ENCODE data around the gene ERICH6.

ERICH6 gene

DNA sequence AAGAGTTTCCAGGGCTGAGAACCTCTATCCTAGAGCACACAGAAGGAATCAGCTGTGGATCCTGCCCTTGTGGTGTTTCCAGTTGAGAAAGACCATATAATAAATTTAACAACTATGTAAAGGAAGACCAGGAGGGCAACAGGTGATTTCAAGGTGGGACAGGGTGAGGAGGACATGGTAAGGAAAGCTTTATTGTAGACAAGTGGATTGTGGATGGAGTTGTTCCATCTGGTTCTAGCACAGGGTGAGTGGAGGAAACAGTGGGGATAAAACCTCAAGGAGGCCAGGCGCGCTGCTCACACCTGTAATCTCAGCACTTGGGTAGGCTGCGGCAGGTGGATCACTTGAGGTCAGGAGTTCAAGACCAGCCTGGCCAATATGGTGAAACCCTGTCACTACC is 42.1 kb upstream of the ERICH6 start:
- no peak overlapping the region for H3K4me3 ChIP-seq (ENCODE audit: low read length)
- TF ChIP-seq, protein P1, sequence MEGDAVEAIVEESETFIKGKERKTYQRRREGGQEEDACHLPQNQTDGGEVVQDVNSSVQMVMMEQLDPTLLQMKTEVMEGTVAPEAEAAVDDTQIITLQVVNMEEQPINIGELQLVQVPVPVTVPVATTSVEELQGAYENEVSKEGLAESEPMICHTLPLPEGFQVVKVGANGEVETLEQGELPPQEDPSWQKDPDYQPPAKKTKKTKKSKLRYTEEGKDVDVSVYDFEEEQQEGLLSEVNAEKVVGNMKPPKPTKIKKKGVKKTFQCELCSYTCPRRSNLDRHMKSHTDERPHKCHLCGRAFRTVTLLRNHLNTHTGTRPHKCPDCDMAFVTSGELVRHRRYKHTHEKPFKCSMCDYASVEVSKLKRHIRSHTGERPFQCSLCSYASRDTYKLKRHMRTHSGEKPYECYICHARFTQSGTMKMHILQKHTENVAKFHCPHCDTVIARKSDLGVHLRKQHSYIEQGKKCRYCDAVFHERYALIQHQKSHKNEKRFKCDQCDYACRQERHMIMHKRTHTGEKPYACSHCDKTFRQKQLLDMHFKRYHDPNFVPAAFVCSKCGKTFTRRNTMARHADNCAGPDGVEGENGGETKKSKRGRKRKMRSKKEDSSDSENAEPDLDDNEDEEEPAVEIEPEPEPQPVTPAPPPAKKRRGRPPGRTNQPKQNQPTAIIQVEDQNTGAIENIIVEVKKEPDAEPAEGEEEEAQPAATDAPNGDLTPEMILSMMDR (conservative IDR thresholded peaks at IDR 0.05; ENCODE audit: low read length): no peak
- no peak for DNase-seq (ENCODE audit: low read depth)

DNA sequence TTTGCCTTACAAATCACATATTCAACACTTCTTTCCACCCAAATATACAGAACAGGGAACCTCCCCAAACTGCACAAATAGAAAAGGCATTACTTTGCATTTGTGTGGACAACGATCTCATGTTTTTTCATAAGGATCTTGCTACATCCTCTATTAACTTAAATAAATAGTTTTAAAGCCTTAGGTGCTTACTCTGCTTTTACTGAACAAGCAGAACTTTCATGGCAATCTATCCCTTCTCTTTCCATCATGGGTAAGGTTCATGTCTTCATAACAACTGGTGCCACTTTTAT is 41.1 kb upstream of the ERICH6 start:
- DNase-seq (ENCODE audit: low read depth): no peak
- no peak overlapping the region for H3K4me3 ChIP-seq (ENCODE audit: low read length)
- TF ChIP-seq, protein P1 (conservative IDR thresholded peaks at IDR 0.05; ENCODE audit: low read length): no peak

DNA sequence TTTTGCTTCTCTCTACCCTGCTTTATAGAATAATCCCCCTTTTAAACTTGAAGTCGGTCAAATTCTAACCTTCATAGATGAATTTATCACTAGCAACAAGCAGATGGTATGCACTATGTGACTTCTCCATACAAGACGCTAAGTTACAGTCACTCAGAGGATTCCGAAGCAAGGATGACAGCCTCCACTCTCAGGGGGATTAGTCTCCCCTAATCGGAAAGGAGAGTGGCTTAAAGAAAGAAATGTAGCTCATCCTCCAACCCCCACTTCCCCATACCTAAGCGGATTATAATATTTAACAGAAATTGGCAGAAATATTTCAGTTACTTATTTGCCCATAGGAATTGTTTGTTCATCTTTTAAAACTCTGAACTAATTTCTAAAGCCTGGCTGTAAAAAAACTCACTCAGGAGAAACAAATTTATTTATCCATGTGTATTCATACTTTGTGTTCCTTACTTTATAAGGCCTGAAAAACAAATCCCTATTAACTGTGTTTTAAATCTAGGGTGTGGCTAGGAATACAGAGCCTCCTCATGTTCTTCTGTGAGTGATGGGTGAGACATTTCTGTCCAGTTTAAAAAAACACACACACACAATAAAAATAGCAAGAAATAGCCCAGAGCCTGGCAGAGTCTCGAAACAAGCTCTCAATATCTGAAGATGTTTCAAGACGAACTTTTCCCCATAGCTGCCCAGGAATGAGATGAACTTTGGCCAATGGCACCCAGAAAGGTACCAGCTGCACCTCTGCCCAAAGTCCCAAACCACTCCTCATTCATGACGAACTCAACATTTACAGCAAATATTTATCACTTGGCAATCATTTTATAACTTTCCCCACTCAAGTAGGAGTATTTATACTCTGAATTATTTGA is 40.6 kb upstream of the ERICH6 start:
- H3K4me3 ChIP-seq (ENCODE audit: low read length): no peak overlapping the region
- TF ChIP-seq, protein P1 (conservative IDR thresholded peaks at IDR 0.05; ENCODE audit: low read length): no peak

DNA sequence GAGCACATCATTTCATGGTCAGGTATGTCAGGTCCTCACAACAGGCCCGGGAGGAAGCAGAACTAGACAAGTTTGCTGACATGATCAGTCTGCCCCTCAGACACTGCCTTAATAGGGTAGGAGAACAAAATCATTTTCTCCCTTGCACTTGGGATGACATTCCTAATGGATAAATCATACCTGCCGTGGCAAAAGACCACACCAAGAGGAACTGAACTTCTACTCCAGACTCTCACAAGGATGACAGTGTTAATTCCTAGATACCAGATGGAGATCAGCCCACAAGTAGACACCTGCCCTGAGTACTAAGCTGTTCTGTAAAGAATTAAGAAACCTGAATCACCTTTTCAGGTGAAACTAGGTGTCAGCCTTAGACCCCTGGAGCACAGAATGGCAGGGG is 39.8 kb upstream of the ERICH6 start:
- TF ChIP-seq, protein P1 (conservative IDR thresholded peaks at IDR 0.05; ENCODE audit: low read length): no peak
- DNase-seq (ENCODE audit: low read depth): peak; percentile 40

More for the DNA sequence above, 40.6 kb upstream of the ERICH6 start:
- no peak for DNase-seq (ENCODE audit: low read depth)

DNA sequence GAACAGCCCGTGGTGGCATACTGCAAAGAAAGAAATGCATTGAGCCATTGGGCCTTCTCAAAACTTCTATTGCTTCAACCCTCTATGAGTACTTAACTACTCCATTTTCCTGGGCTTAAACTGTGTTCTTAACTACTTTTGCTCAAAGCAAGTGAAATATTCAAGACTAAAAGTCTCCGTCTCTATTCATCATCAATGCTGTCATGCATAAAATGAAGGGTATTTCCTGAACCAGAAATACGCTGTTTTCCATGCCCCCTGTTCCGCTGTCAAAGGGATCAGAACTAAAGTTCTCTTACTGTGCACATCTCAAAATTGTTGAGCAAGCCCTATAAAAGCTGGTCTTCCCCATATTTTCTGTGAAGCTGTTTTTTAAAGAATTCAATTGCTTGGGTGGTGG is 39.0 kb upstream of the ERICH6 start:
- no peak for DNase-seq (ENCODE audit: low read depth)
- TF ChIP-seq, protein P1 (conservative IDR thresholded peaks at IDR 0.05; ENCODE audit: low read length): no peak
- H3K4me3 ChIP-seq (ENCODE audit: low read length): no peak overlapping the region

More for the DNA sequence above, 39.8 kb upstream of the ERICH6 start:
- H3K4me3 ChIP-seq (ENCODE audit: low read length): no peak overlapping the region

DNA sequence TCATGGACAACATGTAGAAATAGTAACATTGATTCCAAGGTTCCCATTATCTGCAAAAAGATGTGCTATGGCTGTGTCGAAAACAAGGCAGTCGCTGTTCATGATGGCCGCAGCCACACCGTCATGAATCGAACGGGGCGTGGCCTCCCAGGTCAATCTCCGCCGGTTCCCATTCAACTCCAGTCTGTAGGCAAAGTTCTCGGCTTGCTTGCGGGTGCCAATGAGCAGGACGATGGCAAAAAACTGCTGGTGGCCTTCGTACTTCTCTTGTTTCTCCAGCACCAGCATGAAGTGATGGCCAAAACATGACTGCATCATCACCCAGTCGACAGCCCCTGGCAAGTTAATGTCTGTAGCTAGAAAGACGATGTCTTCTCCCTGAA is 38.4 kb upstream of the ERICH6 start:
- no peak overlapping the region for H3K4me3 ChIP-seq (ENCODE audit: low read length)
- TF ChIP-seq, protein P1 (conservative IDR thresholded peaks at IDR 0.05; ENCODE audit: low read length): no peak
- DNase-seq (ENCODE audit: low read depth): no peak

DNA sequence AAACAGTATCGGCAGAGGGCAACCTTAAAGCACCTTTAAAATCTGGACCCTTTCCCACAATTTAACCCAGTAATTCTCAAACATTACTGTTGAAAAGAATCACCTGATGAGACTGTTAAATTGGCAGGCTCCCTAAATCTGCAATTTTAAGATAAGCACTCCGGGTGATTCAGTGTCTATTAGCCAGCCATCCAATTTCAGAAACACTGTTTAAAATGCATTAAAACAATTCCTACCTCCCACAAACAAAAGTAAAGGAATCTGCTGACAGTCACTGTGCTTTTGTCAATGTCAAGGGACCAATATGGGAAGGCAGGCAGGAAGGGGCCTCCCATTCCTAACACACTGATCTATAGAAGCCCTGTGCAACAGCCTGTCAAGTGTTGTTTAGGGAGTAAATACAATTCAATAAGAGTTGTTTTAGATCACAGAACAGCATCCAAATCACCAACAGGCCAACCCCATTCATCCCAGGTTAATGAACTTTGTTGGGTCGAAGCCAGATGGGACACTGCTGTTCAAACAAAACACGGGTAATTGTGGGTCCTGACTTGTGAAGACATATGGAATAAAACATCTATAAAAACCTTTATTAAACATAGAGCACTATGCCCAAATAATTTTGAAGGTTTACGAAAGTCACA is 37.9 kb upstream of the ERICH6 start:
- no peak overlapping the region for H3K4me3 ChIP-seq (ENCODE audit: low read length)
- no peak for DNase-seq (ENCODE audit: low read depth)

More for the DNA sequence above, 37.9 kb upstream of the ERICH6 start:
- TF ChIP-seq, protein P1 (conservative IDR thresholded peaks at IDR 0.05; ENCODE audit: low read length): no peak

Data from AG10803 (cell line).